KMS-11 (cell line): ENCODE measurements around the gene CRYM.

Source experiments
- H2AFZ ChIP-seq: fragments of 200-600 bp; sonication (generic); 2 replicates; pipeline ENCODE4 v1.6.1; 2016; ENCODE audit warnings: antibody characterized with exemption, mixed run types, low read depth
- H3K27ac ChIP-seq: fragments of 200-600 bp; sonication (generic); 2 replicates; pipeline ENCODE4 v1.6.1; 2016; ENCODE audit warnings: mild to moderate bottlenecking, mixed run types
- H3K27me3 ChIP-seq: fragments of 200-600 bp; sonication (generic); 2 replicates; pipeline ENCODE4 v1.6.1; 2017; ENCODE audit warnings: mild to moderate bottlenecking, low read depth, mixed run types, moderate library complexity; ENCODE audit not compliant: insufficient read depth
- H3K36me3 ChIP-seq: fragments of 200-600 bp; sonication (generic); 2 replicates; pipeline ENCODE4 v1.6.1; 2017; ENCODE audit warnings: mild to moderate bottlenecking, mixed run types; ENCODE audit not compliant: insufficient read depth
- H3K4me1 ChIP-seq: fragments of 200-600 bp; sonication (generic); 2 replicates; pipeline ENCODE4 v1.6.1; 2016; ENCODE audit warnings: mild to moderate bottlenecking, low read depth, mixed run types; ENCODE audit not compliant: poor library complexity, severe bottlenecking
- H3K4me2 ChIP-seq: fragments of 200-600 bp; sonication (generic); 2 replicates; pipeline ENCODE4 v1.7.0; 2016; ENCODE audit warnings: mild to moderate bottlenecking, mixed run types
- H3K4me3 ChIP-seq: fragments of 200-600 bp; sonication (generic); IDR thresholded peaks from 2 replicates; pipeline ENCODE4 v1.6.1; 2017; ENCODE audit warnings: low read depth, low read length, mixed read lengths; ENCODE audit not compliant: insufficient read depth
- H3K79me2 ChIP-seq: fragments of 200-600 bp; sonication (generic); 2 replicates; pipeline ENCODE4 v1.6.1; 2016; ENCODE audit warnings: low read depth, mixed run types; ENCODE audit not compliant: insufficient read depth
- H3K9ac ChIP-seq: fragments of 200-600 bp; sonication (generic); 2 replicates; pipeline ENCODE4 v1.6.1; 2016; ENCODE audit warnings: mild to moderate bottlenecking, mixed run types
- H4K20me1 ChIP-seq: fragments of 200-600 bp; sonication (generic); 2 replicates; pipeline ENCODE4 v1.6.1; 2016; ENCODE audit warnings: mild to moderate bottlenecking, mixed run types; ENCODE audit not compliant: insufficient read depth
- TF ChIP-seq, protein P1 (sequence below): fragments of 200-600 bp; sonication (generic); conservative IDR thresholded peaks from 2 replicates; pipeline ENCODE4 v1.6.1; 2017; ENCODE audit warnings: low read depth, mild to moderate bottlenecking, antibody characterized with exemption, low read length, moderate library complexity, mixed read lengths

CRYM gene

DNA sequence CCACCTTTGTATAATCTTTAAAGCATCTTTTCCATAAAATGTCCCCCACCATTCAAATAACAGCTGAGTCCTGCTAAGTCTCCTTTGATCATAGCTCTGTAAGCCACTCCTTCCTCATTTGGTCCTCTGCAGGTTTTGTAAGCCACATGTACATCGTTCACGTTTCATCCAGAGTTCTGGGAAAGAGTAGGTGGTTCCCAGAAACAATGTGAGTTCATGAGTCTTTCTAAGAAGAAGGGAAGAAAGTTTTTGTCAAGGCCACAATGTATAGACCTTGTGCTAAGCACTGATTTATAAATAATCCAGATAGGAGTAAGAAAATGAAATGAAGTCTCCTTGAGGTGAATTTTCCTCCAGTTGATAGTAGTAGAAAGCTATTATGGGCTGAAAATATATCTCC is 53.3 kb downstream of the CRYM start:
- no peaks in the 10 kb centered on the region for H3K27me3 ChIP-seq
- H3K79me2 ChIP-seq: no peaks in the 10 kb centered on the region
- H4K20me1 ChIP-seq: no peaks in the 10 kb centered on the region
- H3K27ac ChIP-seq: no peak overlapping the region
- H3K9ac ChIP-seq: no peak overlapping the region
- H3K4me3 ChIP-seq: no peak overlapping the region
- H3K4me2 ChIP-seq: no peak overlapping the region
- H2AFZ ChIP-seq: no peak overlapping the region
- H3K36me3 ChIP-seq: no peaks in the 10 kb centered on the region
- no peaks in the 10 kb centered on the region for H3K4me1 ChIP-seq
- TF ChIP-seq, protein P1, sequence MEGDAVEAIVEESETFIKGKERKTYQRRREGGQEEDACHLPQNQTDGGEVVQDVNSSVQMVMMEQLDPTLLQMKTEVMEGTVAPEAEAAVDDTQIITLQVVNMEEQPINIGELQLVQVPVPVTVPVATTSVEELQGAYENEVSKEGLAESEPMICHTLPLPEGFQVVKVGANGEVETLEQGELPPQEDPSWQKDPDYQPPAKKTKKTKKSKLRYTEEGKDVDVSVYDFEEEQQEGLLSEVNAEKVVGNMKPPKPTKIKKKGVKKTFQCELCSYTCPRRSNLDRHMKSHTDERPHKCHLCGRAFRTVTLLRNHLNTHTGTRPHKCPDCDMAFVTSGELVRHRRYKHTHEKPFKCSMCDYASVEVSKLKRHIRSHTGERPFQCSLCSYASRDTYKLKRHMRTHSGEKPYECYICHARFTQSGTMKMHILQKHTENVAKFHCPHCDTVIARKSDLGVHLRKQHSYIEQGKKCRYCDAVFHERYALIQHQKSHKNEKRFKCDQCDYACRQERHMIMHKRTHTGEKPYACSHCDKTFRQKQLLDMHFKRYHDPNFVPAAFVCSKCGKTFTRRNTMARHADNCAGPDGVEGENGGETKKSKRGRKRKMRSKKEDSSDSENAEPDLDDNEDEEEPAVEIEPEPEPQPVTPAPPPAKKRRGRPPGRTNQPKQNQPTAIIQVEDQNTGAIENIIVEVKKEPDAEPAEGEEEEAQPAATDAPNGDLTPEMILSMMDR: no peak

DNA sequence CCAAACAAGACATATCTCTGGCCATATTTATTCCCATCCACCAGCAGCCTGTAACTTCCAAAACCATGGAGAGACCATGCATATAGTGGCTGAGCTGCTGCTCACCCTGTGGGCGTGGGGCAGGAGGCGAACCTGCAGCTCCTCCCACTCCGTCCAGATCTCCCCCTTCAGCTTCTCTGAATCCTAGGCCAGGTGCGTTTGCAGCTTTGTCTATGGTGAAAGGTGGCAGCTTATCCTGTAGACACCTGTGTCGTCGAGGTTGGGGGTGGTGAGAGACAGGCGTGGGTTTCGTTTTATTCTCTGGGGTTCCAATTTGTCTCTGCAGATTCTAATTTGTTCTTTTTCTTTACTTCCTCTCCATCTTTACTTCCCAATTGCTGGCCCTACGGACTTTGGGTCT is 54.3 kb downstream of the CRYM start:
- Histone ChIP-seq H3K27ac (no peak overlapping the region), H3K79me2 (no peaks in the 10 kb centered on the region), H3K4me2 (no peak overlapping the region), H3K4me3 (no peak overlapping the region), H3K36me3 (no peaks in the 10 kb centered on the region), H2AFZ (no peak overlapping the region), H3K4me1 (no peaks in the 10 kb centered on the region), H4K20me1 (no peaks in the 10 kb centered on the region), H3K9ac (no peak overlapping the region), H3K27me3 (no peaks in the 10 kb centered on the region)
- TF ChIP-seq, protein P1: no peak

DNA sequence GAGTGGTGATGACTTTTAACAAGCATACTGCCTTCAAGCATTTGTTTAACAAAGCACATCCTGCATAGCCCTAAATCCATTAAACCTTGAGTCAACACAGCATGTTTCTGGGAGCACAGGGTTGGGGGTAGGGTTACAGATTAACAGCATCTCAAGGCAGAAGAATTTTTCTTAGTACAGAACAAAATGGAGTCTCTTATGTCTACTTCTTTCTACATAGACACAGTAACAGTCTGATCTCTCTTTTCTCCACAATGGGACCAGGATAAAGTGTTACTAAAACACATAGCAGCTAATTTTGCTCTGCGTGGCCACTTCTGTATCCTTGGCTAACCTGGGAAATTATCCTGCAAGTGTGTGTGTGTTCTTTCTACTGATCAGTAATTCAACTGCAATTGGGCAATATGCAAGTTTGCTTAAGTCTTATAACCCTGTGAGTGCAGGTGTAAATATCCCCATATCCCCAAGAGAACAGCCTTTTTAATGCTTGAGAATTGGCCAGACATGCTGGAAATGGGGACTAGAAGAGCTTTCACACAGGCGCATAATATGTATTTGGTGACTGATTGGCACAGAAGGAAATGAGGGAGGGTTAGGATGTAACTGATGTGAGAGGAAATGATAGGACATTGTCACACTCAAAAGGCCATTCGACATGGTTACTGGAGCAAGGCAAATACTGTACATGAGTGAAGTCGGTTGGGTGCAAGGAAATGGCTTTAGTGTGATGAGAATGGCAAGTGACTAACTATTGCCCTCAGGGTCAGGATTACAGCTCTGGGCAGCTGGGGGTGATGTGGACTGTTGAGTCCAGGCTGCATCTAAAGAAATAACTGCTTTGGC is 55.4 kb downstream of the CRYM start:
- no peak overlapping the region for H2AFZ ChIP-seq
- no peak overlapping the region for H3K4me2 ChIP-seq
- TF ChIP-seq, protein P1: no peak

DNA sequence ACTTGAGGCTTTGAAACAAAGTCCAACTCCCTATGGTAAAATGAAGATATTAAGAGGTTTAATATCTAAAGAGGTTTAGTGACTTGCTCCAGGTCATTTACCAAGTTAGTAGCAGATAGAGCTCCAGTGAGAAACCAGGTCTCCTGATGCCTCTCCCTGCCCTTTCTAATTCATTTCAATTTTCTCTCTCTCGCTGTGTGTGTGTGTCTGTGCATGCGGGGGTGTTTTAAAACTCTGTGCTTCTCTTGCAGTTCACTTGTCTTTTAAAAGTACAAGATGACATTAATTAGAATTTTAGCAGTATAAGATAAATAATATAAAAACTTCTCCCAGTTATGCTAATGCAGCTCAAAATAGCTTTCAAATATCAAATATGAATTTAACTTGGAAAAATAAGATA is 58.5 kb downstream of the CRYM start:
- H3K79me2 ChIP-seq: no peaks in the 10 kb centered on the region
- H2AFZ ChIP-seq: no peak overlapping the region
- no peaks in the 10 kb centered on the region for H3K4me1 ChIP-seq
- H4K20me1 ChIP-seq: no peaks in the 10 kb centered on the region
- no peak overlapping the region for H3K4me2 ChIP-seq
- TF ChIP-seq, protein P1: no peak
- H3K27me3 ChIP-seq: no peaks in the 10 kb centered on the region
- no peaks in the 10 kb centered on the region for H3K36me3 ChIP-seq
- H3K9ac ChIP-seq: no peak overlapping the region
- H3K4me3 ChIP-seq: no peak overlapping the region
- no peak overlapping the region for H3K27ac ChIP-seq

More for the DNA sequence above, 55.4 kb downstream of the CRYM start:
- Histone ChIP-seq H3K4me3 (no peak overlapping the region), H3K36me3 (no peaks in the 10 kb centered on the region), H3K27me3 (no peaks in the 10 kb centered on the region), H3K79me2 (no peaks in the 10 kb centered on the region), H3K9ac (no peak overlapping the region), H3K4me1 (no peaks in the 10 kb centered on the region), H4K20me1 (no peaks in the 10 kb centered on the region), H3K27ac (no peak overlapping the region)
